ENCODE results near the gene KIAA0825.
"Not testable (repeated sequence)": the region's sequence is repeated elsewhere in the genome, so short reads cannot be mapped to it uniquely, and the experiment has no call there.

The KIAA0825 gene

DNA sequence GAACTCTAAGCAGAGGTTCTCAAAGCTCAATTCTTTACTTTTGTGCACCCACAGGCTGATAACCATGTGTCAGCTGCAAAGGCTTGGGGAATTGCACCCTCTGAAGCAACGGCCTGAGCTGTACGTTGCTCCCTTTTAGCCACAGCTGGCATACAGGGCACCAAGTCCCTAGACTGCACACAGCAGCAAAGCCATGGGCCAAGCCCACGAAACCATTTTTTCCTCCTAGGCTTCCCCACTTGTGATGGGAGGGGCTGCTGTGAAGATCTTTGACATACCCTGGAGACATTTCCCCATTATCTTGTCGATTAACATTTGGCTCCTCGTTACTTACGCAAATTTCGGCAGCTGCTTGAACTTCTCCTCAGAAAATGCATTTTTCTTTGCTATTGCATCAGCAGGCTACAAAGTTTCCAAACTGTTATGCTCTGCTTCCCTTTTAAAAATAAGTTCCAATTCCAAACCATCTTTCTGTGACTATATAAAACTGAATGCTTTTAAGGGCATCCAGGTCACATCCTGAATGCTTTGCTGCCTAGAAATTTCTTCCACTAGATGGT lies 23.0 kb downstream of the KIAA0825 start:
- DNase-seq (ENCODE audit: low read depth, low spot score), result no peak
- TF ChIP-seq, protein P1, sequence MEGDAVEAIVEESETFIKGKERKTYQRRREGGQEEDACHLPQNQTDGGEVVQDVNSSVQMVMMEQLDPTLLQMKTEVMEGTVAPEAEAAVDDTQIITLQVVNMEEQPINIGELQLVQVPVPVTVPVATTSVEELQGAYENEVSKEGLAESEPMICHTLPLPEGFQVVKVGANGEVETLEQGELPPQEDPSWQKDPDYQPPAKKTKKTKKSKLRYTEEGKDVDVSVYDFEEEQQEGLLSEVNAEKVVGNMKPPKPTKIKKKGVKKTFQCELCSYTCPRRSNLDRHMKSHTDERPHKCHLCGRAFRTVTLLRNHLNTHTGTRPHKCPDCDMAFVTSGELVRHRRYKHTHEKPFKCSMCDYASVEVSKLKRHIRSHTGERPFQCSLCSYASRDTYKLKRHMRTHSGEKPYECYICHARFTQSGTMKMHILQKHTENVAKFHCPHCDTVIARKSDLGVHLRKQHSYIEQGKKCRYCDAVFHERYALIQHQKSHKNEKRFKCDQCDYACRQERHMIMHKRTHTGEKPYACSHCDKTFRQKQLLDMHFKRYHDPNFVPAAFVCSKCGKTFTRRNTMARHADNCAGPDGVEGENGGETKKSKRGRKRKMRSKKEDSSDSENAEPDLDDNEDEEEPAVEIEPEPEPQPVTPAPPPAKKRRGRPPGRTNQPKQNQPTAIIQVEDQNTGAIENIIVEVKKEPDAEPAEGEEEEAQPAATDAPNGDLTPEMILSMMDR (IDR thresholded peaks at IDR 0.05; ENCODE audit: low read depth, low read length), result no peak
- in situ Hi-C loops (cut with HindIII; ENCODE audit: low sequenced_read_pairs), result no loop called here
- H3K4me3 ChIP-seq (ENCODE audit: low read depth, low read length), result no peak overlapping the region

DNA sequence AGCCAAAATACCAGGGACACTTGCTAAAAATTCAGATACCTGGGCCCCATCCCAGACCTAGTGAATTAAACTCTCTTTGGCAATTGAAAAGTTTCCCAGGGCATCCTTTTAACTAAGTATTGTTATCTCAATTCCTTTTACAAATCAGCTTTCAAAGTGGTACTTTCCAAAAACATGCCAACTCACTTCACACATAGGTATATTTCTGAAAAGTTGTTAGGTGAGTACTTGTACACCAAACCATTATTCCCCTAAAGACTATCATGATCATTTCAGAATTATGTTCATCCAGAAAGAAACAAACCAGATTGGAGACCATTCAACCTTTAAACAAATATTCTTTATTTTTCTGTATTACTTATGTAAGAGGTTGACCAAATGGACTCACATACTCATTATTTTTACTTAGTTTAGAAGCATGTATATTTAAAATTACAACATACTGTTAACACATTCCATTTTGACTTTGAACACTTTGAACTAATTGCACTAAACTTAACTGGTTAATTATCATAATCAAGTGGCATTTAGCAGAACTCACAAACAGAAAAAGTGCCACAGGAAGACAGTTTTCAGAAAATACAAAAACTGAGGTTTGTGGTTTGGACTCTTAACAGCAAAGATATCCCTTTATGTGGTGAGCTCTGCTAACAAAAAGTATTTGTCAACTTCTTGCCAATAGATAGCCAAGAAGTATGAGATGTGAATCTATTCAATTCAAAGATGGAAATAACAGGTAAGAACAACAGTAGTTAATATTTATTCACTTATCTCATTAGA lies 40.7 kb downstream of the KIAA0825 start:
- in situ Hi-C loops (cut with HindIII; ENCODE audit: low sequenced_read_pairs), result no loop called here
- peak; percentile 24 for DNase-seq (ENCODE audit: low read depth, low spot score)
- H3K4me3 ChIP-seq (ENCODE audit: low read depth, low read length), result no peak overlapping the region
- TF ChIP-seq, protein P1 (IDR thresholded peaks at IDR 0.05; ENCODE audit: low read depth, low read length), result no peak

DNA sequence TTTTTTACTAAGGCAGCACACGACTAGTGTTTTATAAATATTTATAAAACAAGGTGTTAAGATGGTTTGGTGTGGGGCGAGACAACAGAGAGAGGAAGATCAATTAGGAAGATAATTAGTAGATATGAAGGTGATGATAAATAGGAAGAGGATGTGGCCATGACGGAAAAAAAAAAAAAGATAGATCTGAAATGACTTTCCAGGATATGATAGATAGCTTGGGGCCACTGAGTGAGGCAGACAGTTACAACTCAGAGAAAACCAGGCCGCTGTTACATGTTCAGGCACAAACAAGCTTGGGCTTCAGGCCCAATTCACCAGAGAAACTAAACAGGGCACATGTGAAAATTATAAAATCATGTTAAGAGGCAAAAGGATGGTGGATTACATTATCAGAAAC lies 43.2 kb downstream of the KIAA0825 start:
- in situ Hi-C loops (cut with HindIII; ENCODE audit: low sequenced_read_pairs), result no loop called here
- DNase-seq (ENCODE audit: low read depth, low spot score), result no peak
- TF ChIP-seq, protein P1 (IDR thresholded peaks at IDR 0.05; ENCODE audit: low read depth, low read length), result no peak
- no peak overlapping the region for H3K4me3 ChIP-seq (ENCODE audit: low read depth, low read length)

DNA sequence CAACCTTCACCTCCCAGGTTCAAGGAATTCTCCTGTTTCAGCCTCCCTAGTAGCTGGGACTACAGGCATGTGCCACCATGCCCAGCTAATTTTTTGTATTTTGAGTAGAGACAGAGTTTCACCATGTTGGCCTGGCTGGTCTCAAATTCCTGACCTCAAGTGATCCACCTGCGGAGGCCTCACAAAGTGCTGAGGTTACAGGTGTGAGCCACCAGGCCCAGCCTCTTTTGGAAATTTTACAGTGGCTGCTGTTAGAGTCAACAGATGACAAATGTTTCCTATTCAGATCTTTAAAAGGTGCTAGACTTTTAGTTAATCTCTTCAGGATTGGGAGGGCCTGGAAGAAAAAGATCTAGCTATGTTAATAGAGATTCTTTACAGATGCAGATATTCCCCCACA lies 45.1 kb downstream of the KIAA0825 start:
- in situ Hi-C loops (cut with HindIII; ENCODE audit: low sequenced_read_pairs); H3K4me3 ChIP-seq (ENCODE audit: low read depth, low read length); DNase-seq (ENCODE audit: low read depth, low spot score): not testable (repeated sequence)

DNA sequence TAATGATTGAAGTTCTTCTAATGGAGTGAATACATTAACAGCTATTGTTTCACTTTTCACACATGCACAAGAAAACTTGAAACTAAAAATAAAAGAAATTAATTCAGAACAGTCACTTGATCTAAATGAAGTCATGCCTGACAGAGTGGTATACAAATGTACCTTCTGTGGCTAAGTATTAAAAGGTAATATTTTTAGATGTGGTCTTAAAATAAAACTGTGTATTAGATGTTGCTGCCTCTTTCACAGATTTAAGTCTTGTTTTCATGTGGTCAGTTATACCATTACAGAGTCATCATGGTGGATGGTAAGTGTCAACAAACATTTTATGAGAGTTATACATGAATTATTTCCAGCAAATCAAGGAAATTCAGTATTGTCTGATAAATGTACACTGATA lies 47.0 kb downstream of the KIAA0825 start:
- TF ChIP-seq, protein P1 (IDR thresholded peaks at IDR 0.05; ENCODE audit: low read depth, low read length), result no peak
- no peak overlapping the region for H3K4me3 ChIP-seq (ENCODE audit: low read depth, low read length)
- DNase-seq (ENCODE audit: low read depth, low spot score), result no peak
- in situ Hi-C loops (cut with HindIII; ENCODE audit: low sequenced_read_pairs), result no loop called here

DNA sequence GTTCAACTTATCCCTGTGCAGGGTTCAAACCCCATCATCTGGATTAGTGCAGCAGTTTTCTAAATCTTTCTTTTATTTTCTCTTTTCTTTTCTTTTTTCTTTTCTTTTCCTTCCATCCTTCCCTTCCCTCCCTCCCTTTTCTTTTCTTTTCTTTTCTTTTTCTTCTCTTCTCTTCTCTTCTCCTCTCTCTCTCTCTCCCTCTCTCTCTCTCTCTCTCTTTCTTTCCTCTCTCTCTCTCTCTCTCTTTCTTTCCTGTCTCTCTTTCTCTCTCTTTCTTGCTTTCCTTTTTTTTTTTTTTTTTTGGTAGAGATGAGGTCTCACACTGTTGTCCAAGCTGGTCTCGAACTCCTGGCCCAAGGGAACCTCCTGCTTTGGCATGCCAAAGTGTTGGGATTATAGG lies 53.6 kb downstream of the KIAA0825 start:
- in situ Hi-C loops (cut with HindIII; ENCODE audit: low sequenced_read_pairs), result no loop called here

More for the DNA sequence above, 53.6 kb downstream of the KIAA0825 start:
- DNase-seq (ENCODE audit: low read depth, low spot score), result no peak
- no peak overlapping the region for H3K4me3 ChIP-seq (ENCODE audit: low read depth, low read length)
- TF ChIP-seq, protein P1 (IDR thresholded peaks at IDR 0.05; ENCODE audit: low read depth, low read length), result no peak

Measured in astrocyte of the spinal cord (primary cell).